ENCODE results near the gene PHF23.

Gene PHF23

DNA sequence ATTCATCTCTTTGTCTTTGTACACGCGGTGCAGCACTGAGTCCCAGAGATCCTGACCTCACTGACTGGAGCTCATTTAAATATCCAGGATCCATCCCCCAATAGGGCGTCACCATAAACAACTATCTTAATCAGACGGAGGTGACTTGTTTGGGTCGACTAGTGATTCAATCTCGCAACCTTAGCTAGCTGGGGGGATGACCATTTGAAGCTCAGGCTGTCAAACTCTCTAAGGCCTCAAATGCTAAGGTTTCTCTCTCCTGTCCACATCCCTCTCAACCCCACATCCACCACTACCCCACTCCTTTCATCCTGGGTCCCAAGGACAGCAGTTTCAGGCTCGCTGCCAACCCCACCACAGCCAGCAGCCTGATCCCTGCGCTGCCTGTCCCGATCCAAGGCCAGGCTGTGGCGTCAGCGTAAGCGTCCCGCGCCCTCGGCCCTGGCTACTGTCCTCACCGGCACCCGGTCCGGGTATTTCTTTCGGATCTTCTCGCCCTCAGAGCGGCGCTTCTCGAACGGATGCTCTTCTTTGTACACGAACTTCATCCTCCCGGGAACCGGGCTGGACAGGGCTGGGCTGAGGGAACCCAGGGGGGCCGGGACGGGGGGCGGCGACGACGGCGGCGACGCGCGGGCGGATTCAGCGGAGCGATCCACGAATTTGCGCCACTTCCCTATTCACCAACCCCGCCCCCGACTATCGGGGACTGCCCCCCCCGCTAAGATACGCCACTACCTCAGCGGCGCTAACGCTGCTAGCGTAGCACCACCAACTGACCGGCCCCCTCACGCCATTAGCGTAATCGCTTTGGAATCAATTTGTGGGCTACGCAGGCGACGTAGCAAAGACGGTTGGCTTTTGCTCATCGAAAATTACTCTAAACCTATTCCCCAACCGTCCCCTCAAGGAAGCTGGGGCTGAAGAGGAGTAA lies 2.8 kb upstream of the PHF23 start, which contains the start of gene GABARAP:
Gene GABARAP, minus strand, starts transcription at position 667 of the 934 bp plus-strand sequence. Its CDS starts 119 bp downstream, at position 548.
- peak; percentile 83 for DNase-seq (ENCODE audit: extremely low read depth, low read depth)
- TF ChIP-seq, protein P1, sequence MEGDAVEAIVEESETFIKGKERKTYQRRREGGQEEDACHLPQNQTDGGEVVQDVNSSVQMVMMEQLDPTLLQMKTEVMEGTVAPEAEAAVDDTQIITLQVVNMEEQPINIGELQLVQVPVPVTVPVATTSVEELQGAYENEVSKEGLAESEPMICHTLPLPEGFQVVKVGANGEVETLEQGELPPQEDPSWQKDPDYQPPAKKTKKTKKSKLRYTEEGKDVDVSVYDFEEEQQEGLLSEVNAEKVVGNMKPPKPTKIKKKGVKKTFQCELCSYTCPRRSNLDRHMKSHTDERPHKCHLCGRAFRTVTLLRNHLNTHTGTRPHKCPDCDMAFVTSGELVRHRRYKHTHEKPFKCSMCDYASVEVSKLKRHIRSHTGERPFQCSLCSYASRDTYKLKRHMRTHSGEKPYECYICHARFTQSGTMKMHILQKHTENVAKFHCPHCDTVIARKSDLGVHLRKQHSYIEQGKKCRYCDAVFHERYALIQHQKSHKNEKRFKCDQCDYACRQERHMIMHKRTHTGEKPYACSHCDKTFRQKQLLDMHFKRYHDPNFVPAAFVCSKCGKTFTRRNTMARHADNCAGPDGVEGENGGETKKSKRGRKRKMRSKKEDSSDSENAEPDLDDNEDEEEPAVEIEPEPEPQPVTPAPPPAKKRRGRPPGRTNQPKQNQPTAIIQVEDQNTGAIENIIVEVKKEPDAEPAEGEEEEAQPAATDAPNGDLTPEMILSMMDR (IDR thresholded peaks at IDR 0.05; ENCODE audit: low read depth, low read length), result no peak

GRCh38 chr17:7241090-7241733 lies 2.0 kb upstream of the PHF23 start:
- TF ChIP-seq, protein P1 (IDR thresholded peaks at IDR 0.05; ENCODE audit: low read depth, low read length), result no peak

DNA sequence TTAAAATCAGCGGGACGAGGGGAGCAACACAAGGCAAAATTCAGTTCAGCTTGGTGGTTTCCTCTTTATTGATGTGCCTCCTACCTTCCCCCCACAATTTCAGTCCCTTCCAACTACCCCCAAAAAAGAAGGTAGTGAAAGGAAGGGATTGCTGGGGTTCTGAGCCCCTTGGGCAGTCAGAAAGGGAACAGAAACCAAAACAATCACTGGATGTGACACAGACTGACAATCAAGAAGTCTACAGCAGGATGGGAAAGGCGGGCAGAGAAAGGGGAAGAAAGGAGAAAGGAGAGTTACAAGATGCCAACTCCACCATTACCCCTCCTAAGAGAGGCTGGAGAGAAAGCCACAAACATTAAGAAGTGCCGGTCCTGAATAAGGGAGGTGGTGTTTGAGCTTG lies 1.1 kb upstream of the PHF23 start:
- TF ChIP-seq, protein P1 (IDR thresholded peaks at IDR 0.05; ENCODE audit: low read depth, low read length), result no peak
- no peak for DNase-seq (ENCODE audit: extremely low read depth, low read depth)

More at GRCh38 chr17:7241090-7241733, 2.0 kb upstream of the PHF23 start:
- no peak for DNase-seq (ENCODE audit: extremely low read depth, low read depth)

GRCh38 chr17:7238420-7239090 lies 702 bp downstream of the PHF23 start:
- DNase-seq (ENCODE audit: extremely low read depth, low read depth), result no peak
- TF ChIP-seq, protein P1 (IDR thresholded peaks at IDR 0.05; ENCODE audit: low read depth, low read length), result no peak

- no peak for DNase-seq (ENCODE audit: extremely low read depth, low read depth)
- TF ChIP-seq, protein P1 (IDR thresholded peaks at IDR 0.05; ENCODE audit: low read depth, low read length), result no peak
Measured at GRCh38 chr17:7237761-7238419, 1.4 kb downstream of the PHF23 start.

DNA sequence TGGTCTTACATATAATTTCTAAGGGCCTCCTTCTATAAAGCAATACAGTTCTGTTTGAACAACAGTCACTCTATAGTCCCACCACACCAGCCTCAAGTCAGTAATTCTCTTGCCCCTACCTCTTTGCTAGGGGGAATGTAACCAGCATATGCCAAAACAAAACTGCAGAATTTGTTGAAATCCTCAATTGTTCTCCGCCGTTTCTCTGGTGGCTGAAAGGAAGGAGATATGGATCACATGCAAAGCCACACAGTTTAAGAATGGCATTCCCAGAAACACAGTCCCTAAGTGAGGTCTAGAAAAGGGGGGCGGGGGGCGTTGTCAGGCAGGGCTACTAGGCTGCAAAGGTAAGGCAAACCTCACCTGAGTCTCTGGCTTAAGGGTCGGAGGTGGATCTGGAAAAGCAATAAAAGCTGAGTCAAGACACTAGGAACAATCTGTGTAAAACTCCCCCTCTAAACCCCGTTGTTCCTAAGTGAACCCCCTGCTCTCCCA lies 1.9 kb downstream of the PHF23 start:
- no peak for DNase-seq (ENCODE audit: extremely low read depth, low read depth)
- TF ChIP-seq, protein P1 (IDR thresholded peaks at IDR 0.05; ENCODE audit: low read depth, low read length), result no peak
